ENCODE data around the gene B3GAT1.

The B3GAT1 gene

DNA sequence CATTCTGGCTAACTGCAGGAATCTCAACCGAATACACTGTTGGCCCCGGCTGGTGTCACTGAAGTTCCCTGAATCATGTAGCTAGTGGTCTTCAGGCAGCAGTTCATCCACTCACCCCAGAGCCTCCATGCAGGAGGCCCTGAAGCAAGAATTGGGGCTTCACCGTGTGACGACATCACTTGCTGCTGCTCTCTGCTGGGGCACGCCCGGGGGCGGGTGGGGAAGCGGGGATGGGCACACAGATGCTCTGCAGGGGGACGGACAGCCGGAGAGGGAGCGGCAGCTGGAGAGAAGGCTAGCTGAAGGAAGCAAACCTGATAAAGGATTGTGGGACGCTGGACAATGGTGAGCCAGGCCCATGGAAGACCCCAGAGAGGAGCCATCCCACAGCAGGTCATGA is 17.0 kb downstream of the B3GAT1 start:
- Histone ChIP-seq H3K27ac (replicated peaks) (no peak overlapping the region), H3K4me3 (replicated peaks; ENCODE audit: insufficient read depth, low read length) (no peak overlapping the region), H3K27me3 (ENCODE audit: insufficient read depth, poor library complexity, severe bottlenecking) (no peaks in the 10 kb centered on the region)
- DNase-seq (ENCODE audit: low read depth in 1 of 2, low spot score in 1 of 2) = no peak
- TF ChIP-seq POLR2AphosphoS5 (IDR thresholded peaks at IDR 0.05; ENCODE audit: low read depth) (no peak), GABPA (IDR thresholded peaks at IDR 0.05; ENCODE audit: low read depth) (no peak), CTCF (IDR thresholded peaks at IDR 0.05; ENCODE audit: insufficient read depth, low read length) (no peak)
- TF ChIP-seq, protein P1, sequence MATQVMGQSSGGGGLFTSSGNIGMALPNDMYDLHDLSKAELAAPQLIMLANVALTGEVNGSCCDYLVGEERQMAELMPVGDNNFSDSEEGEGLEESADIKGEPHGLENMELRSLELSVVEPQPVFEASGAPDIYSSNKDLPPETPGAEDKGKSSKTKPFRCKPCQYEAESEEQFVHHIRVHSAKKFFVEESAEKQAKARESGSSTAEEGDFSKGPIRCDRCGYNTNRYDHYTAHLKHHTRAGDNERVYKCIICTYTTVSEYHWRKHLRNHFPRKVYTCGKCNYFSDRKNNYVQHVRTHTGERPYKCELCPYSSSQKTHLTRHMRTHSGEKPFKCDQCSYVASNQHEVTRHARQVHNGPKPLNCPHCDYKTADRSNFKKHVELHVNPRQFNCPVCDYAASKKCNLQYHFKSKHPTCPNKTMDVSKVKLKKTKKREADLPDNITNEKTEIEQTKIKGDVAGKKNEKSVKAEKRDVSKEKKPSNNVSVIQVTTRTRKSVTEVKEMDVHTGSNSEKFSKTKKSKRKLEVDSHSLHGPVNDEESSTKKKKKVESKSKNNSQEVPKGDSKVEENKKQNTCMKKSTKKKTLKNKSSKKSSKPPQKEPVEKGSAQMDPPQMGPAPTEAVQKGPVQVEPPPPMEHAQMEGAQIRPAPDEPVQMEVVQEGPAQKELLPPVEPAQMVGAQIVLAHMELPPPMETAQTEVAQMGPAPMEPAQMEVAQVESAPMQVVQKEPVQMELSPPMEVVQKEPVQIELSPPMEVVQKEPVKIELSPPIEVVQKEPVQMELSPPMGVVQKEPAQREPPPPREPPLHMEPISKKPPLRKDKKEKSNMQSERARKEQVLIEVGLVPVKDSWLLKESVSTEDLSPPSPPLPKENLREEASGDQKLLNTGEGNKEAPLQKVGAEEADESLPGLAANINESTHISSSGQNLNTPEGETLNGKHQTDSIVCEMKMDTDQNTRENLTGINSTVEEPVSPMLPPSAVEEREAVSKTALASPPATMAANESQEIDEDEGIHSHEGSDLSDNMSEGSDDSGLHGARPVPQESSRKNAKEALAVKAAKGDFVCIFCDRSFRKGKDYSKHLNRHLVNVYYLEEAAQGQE (IDR thresholded peaks at IDR 0.05; ENCODE audit: insufficient replicate concordance, low read depth) = no peak

DNA sequence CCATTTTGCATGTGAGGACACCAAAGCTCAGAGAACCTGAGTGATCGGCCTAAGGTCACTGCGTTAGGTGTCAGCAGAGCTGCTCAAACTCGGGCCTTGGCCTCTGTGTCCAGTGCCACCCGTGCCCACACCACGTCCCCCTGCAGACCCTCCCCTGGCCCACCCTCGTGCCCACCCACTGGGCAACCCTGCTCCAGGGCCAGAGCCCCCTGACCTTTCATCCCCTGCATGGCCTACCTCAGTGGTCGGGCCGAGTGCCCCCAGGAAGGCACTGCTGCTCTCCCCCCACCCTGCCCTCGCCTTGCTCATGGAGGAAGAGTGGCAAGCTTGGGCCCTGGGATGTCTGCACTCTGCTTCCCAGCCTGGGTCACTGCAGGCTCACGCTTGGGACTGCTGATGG is 17.7 kb downstream of the B3GAT1 start:
- no peak for TF ChIP-seq SPI1 (IDR thresholded peaks at IDR 0.05; ENCODE audit: borderline replicate concordance, low read depth)
- TF ChIP-seq POLR2AphosphoS5 (IDR thresholded peaks at IDR 0.05; ENCODE audit: low read depth) = no peak
- TF ChIP-seq, protein P1 (IDR thresholded peaks at IDR 0.05; ENCODE audit: insufficient replicate concordance, low read depth) = no peak
- no peak for TF ChIP-seq GABPA (IDR thresholded peaks at IDR 0.05; ENCODE audit: low read depth)
- no peak for TF ChIP-seq CTCF (IDR thresholded peaks at IDR 0.05; ENCODE audit: insufficient read depth, low read length)
- H3K27ac ChIP-seq (replicated peaks) = no peak overlapping the region
- H3K4me3 ChIP-seq (replicated peaks; ENCODE audit: insufficient read depth, low read length) = no peak overlapping the region
- no peaks in the 10 kb centered on the region for H3K27me3 ChIP-seq (ENCODE audit: insufficient read depth, poor library complexity, severe bottlenecking)
- DNase-seq (ENCODE audit: low read depth in 1 of 2, low spot score in 1 of 2) = no peak

DNA sequence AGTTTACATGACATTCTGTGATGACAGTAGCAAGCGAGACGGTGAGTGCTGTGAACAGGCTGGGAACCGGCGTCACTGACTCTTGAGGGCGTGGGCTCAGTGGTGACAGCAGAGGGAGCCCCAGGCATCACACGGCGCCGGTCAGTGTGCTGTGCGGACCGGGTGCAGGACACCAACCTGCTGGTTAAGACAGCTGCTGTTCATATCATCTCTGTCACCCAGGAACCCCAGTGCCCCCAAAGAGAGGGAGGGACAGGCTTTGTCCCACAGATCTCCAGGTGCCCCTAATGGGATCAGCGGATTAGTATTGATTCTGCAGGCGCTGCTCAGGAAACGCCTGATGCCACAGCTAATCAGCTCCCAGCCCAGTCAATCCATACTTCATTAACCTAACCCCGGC is 18.4 kb downstream of the B3GAT1 start:
- TF ChIP-seq GABPA (IDR thresholded peaks at IDR 0.05; ENCODE audit: low read depth) = no peak
- no peak for TF ChIP-seq POLR2AphosphoS5 (IDR thresholded peaks at IDR 0.05; ENCODE audit: low read depth)
- no peak for TF ChIP-seq SPI1 (IDR thresholded peaks at IDR 0.05; ENCODE audit: borderline replicate concordance, low read depth)
- TF ChIP-seq CTCF (IDR thresholded peaks at IDR 0.05; ENCODE audit: insufficient read depth, low read length) = no peak
- TF ChIP-seq, protein P1 (IDR thresholded peaks at IDR 0.05; ENCODE audit: insufficient replicate concordance, low read depth) = no peak
- DNase-seq (ENCODE audit: low read depth in 1 of 2, low spot score in 1 of 2) = no peak
- H3K27me3 ChIP-seq (ENCODE audit: insufficient read depth, poor library complexity, severe bottlenecking) = no peaks in the 10 kb centered on the region
- H3K4me3 ChIP-seq (replicated peaks; ENCODE audit: insufficient read depth, low read length) = no peak overlapping the region
- no peak overlapping the region for H3K27ac ChIP-seq (replicated peaks)

Data from HL-60 (cell line).